GM12878 (cell line): Measurements from ENCODE around the gene MSH2. TPM values are rescaled to one million over a fixed set of nuclear protein-coding genes. Genes with fewer than 3 reads are reported as not detected.

ENCODE experiments used
- ATAC-seq: fragments of 200-7000 bp; cut with Tn5 transposase; 3 replicates; pipeline ENCODE4 v1.9.1; 2020; ENCODE audit warnings: mild to moderate bottlenecking, moderate library complexity
- BruUV-seq: library from RNA; stranded (reverse); fragments of 400-500 nt; replicated peaks from 2 replicates; lab custom pipeline; 2021; lab: Mats Ljungman, UMichigan
- CTCF ChIA-PET: fragments of 300-600 bp; sonication (Branson Sonifier 250); formaldehyde crosslinking; extraction: SDS; loops from one replicate; lab custom pipeline; 2021; ENCODE audit warnings: inconsistent platforms; lab: Yijun Ruan, JAX
- POLR2A ChIA-PET: fragments of 350-600 bp; formaldehyde crosslinking; extraction: SDS; loops from one replicate; lab custom pipeline; 2021; ENCODE audit warnings: inconsistent platforms; lab: Charles Lee
- RAD21 ChIA-PET: fragments of 300-600 bp; sonication (Branson Sonifier 250); formaldehyde crosslinking; loops from one replicate; lab custom pipeline; 2023; ENCODE audit warnings: antibody characterized with exemption; ENCODE audit not compliant: unreplicated experiment; lab: Charles Lee
- SMC1A ChIA-PET: fragments of 300-600 bp; sonication (Branson Sonifier 250); formaldehyde crosslinking; loops from one replicate; lab custom pipeline; 2023; ENCODE audit not compliant: unreplicated experiment, uncharacterized antibody; lab: Charles Lee
- DNase-seq: peaks from one replicate; pipeline ENCODE4 v3.0.0-alpha.2; 2011; ENCODE audit warnings: low read depth, low spot score
- FAIRE-seq: peaks from 3 replicates; lab custom pipeline; 2011; peaks lifted over from hg19 to GRCh38; lab: Jason Lieb, UNC
- H2AFZ ChIP-seq: 2 replicates; pipeline ENCODE4 v1.6.0; 2011; ENCODE audit warnings: low read depth, low read length, control low read depth; ENCODE audit not compliant: control insufficient read depth
- H3K27ac ChIP-seq: 2 replicates; pipeline ENCODE4 v1.5.1; 2011; ENCODE audit warnings: control low read depth; ENCODE audit not compliant: control insufficient read depth, insufficient read depth
- H3K27me3 ChIP-seq, 2 experiments: replicated peaks in 1 of 2; 2 replicates each; pipeline versions ENCODE4 v1.6.0 to v1.6.1; 2011; ENCODE audit warnings: low read length in 1 of 2; ENCODE audit not compliant: control insufficient read depth in 2 of 2, insufficient read depth in 2 of 2
- H3K36me3 ChIP-seq, 2 experiments: 2 replicates each; pipeline ENCODE4 v1.5.1; 2011; ENCODE audit warnings: low read length in 1 of 2; ENCODE audit not compliant: control insufficient read depth in 2 of 2, insufficient read depth in 2 of 2
- H3K4me1 ChIP-seq: 2 replicates; pipeline ENCODE4 v1.6.1; 2011; ENCODE audit warnings: mild to moderate bottlenecking, low read length, moderate library complexity, mixed read lengths; ENCODE audit not compliant: control insufficient read depth, insufficient read depth
- H3K4me2 ChIP-seq: 2 replicates; pipeline ENCODE4 v1.6.0; 2011; ENCODE audit warnings: control low read depth; ENCODE audit not compliant: control insufficient read depth, insufficient read depth
- H3K4me3 ChIP-seq: fragments of 200-600 bp; sonication (generic); 2 replicates; pipeline ENCODE4 v1.5.1; 2016
- H3K79me2 ChIP-seq: 2 replicates; pipeline ENCODE4 v1.6.0; 2011; ENCODE audit warnings: low read length; ENCODE audit not compliant: control insufficient read depth, insufficient read depth
- H3K9ac ChIP-seq: 2 replicates; pipeline ENCODE4 v1.8.0; 2011; ENCODE audit warnings: low read length, control low read depth, mixed read lengths; ENCODE audit not compliant: control insufficient read depth, insufficient read depth
- H3K9me3 ChIP-seq: replicated peaks from 3 replicates; pipeline ENCODE4 v1.5.1; 2011; ENCODE audit warnings: mild to moderate bottlenecking, low read length; ENCODE audit not compliant: control insufficient read depth, insufficient read depth
- H4K20me1 ChIP-seq: 2 replicates; pipeline ENCODE4 v1.6.0; 2011; ENCODE audit not compliant: control insufficient read depth, insufficient read depth
- ASH2L ChIP-seq: fragments of 300-600, 200-600 bp; sonication (generic); IDR thresholded peaks from 2 replicates; pipeline ENCODE4 v1.6.1; 2017; ENCODE audit warnings: low read depth, mild to moderate bottlenecking, borderline replicate concordance
- BHLHE40 ChIP-seq, 2 experiments: fragments of 450-650 bp in 1 of 2; IDR thresholded peaks; 2 replicates each; pipeline ENCODE4 v1.6.1; 2011 to 2017; ENCODE audit warnings: low read depth in 2 of 2, borderline replicate concordance in 1 of 2, improper control_type of control experiment in 1 of 2, low read length in 1 of 2, mild to moderate bottlenecking in 1 of 2
- CHD4 ChIP-seq: fragments of 200-600 bp; sonication (generic); IDR thresholded peaks from 2 replicates; pipeline ENCODE4 v1.6.1; 2016; ENCODE audit warnings: mild to moderate bottlenecking
- HCFC1 ChIP-seq: fragments of 150-350 bp; IDR thresholded peaks from 2 replicates; pipeline ENCODE4 v1.6.1; 2014; ENCODE audit warnings: low read length
- HDAC6 ChIP-seq: fragments of 200-600 bp; sonication (generic); IDR thresholded peaks from one replicate; pipeline ENCODE4 v1.8.0; 2017; ENCODE audit warnings: antibody characterized with exemption; ENCODE audit not compliant: unreplicated experiment
- IRF4 ChIP-seq: IDR thresholded peaks from 2 replicates; pipeline ENCODE4 v1.6.1; 2011; ENCODE audit warnings: low read depth, low read length
- JUNB ChIP-seq: IDR thresholded peaks from 2 replicates; pipeline ENCODE4 v1.6.1; 2016; ENCODE audit warnings: antibody characterized with exemption, mild to moderate bottlenecking
- REST ChIP-seq: IDR thresholded peaks from 2 replicates; pipeline ENCODE4 v1.6.1; 2012; ENCODE audit warnings: mild to moderate bottlenecking, low read depth, low read length
- SMARCA5 ChIP-seq: fragments of 450-650 bp; IDR thresholded peaks from 2 replicates; pipeline ENCODE4 v1.6.1; 2017; ENCODE audit warnings: mild to moderate bottlenecking
- YY1 ChIP-seq: IDR thresholded peaks from 2 replicates; pipeline ENCODE4 v1.6.1; 2011; ENCODE audit warnings: low read depth, mild to moderate bottlenecking, low read length
- ZBTB33 ChIP-seq: fragments of 450-650 bp; IDR thresholded peaks from 2 replicates; pipeline ENCODE4 v1.6.1; 2017; ENCODE audit warnings: mild to moderate bottlenecking
- in situ Hi-C: fragments of 300-500 bp; cut with MboI; formaldehyde crosslinking; loops from 9 replicates; pipeline ENCODE4 v1.14.3; 2018; ENCODE audit warnings: mixed read lengths
- intact Hi-C: fragments of 100-400 bp; cut with micrococcal nuclease; formaldehyde crosslinking; loops from one replicate; pipeline ENCODE4 v1.14.2; 2022; ENCODE audit not compliant: unreplicated experiment
- polyA plus RNA-seq, 11 experiments: library from polyadenylated mRNA; depleted of rRNA in 4 of 11; unstranded in 6 of 11; stranded (reverse) in 5 of 11; fragments of >200 nt; fragmentation: Nextera tagmentation in 4 of 11; fragmentation: Illumina TruSeq in 1 of 11; extraction: Ambion mirVana in 4 of 11; extraction: Trizol in 1 of 11; gene quantifications; 1 replicate in 1 of 11; 2 replicates in 10 of 11; pipeline versions ENCODE4 v1.2.1 to v1.2.3, GENCODE V29; 2011 to 2016; ENCODE audit warnings: inconsistent platforms in 2 of 11, missing spikeins in 2 of 11, low read depth in 1 of 11
- total RNA-seq, 4 experiments: library from RNA; depleted of rRNA in 3 of 4; stranded (reverse); fragments of >200 nt in 3 of 4; fragmentation: Illumina TruSeq in 1 of 4; extraction: Trizol in 1 of 4; gene quantifications; 2 replicates each; pipeline versions ENCODE4 v1.2.1 to v1.2.3, GENCODE V29; 2013 to 2021

The MSH2 gene
- total and polyA plus RNA-seq, 10 of the 15 experiments (the other 5 are each of a cell fraction or from before 2014, with no cell fraction given), result 24.3 to 94.4 (median 55.5) TPM

GRCh38 chr2:47459021-47459420, 56.1 kb downstream of the MSH2 start (continued):
- TF ChIP-seq REST, result no peak

- H3K27me3 ChIP-seq, result no peaks in the 10 kb centered on the region
- no peak overlapping the region for H3K27ac ChIP-seq
- ChIA-PET SMC1A (interaction anchor here (0.8 to 2.0 kb wide), 3 partner anchors 23 to 306 kb away, joined by 3 to 7 read pairs (median 5); no protein-coding TSS in a partner anchor), RAD21 (interaction anchor here (0.6 to 1.2 kb wide), 3 partner anchors 126 to 1635 kb away, joined by 3 to 5 read pairs (median 3); no protein-coding TSS in a partner anchor), CTCF (interaction anchor here (0.6 to 1.9 kb wide), 4 partner anchors 10 to 306 kb away, joined by 3 to 8 read pairs (median 6); no protein-coding TSS in a partner anchor), POLR2A (no interaction called here)
- H3K4me2 ChIP-seq, result no peak overlapping the region
- H2AFZ ChIP-seq, result no peak overlapping the region
- in situ Hi-C loops, result no loop called here
- ATAC-seq (no peak), FAIRE-seq (no peak), DNase-seq (no peak)
- H3K9me3 ChIP-seq, result no peaks in the 10 kb centered on the region
- peaks cover 5 to 17% of the 10 kb centered on the region in 2 experiments for H3K36me3 ChIP-seq
- H3K4me3 ChIP-seq, result no peak overlapping the region
- no peaks in the 10 kb centered on the region for H4K20me1 ChIP-seq
- intact Hi-C loops, result no loop called here
- H3K4me1 ChIP-seq, result no peaks in the 10 kb centered on the region; the same call in 1 of the 2 replicates
- BruUV-seq, result no TSS peak
- no peak overlapping the region for H3K9ac ChIP-seq
- TF ChIP-seq IRF4 (no peak), SMARCA5 (no peak), YY1 (no peak), HDAC6 (no peak), ASH2L (no peak), HCFC1 (no peak), CHD4 (no peak), JUNB (no peak), BHLHE40 (IDR thresholded peaks at IDR 0.05; ENCODE audit: borderline replicate concordance in 1 of 2, low read depth in 2 of 2, low read length in 1 of 2) (no peak), ZBTB33 (no peak)
- H3K79me2 ChIP-seq, result no peaks in the 10 kb centered on the region
Observed at GRCh38 chr2:47460766-47461165, 57.8 kb downstream of the MSH2 start.
